ENCODE data around the gene TAF3.

TAF3 gene

GRCh38 chr10:7862121-7862514, 43.8 kb downstream of the TAF3 start:
- DNase-seq (ENCODE audit: insufficient read length, low spot score) (no peak), FAIRE-seq (no peak)
- TF ChIP-seq PAX5 (IDR thresholded peaks at IDR 0.05; ENCODE audit: insufficient read depth, low read length, severe bottlenecking) (no peak), POU2F2 (IDR thresholded peaks at IDR 0.05; ENCODE audit: low read depth, low read length) (no peak), SPI1 (IDR thresholded peaks at IDR 0.05; ENCODE audit: low read depth, low read length) (no peak), POLR2A (IDR thresholded peaks at IDR 0.05; ENCODE audit: low read depth, low read length) (no peak), POLR2AphosphoS5 (IDR thresholded peaks at IDR 0.05; ENCODE audit: low read depth, low read length) (no peak)

GRCh38 chr10:7866176-7866575, 47.9 kb downstream of the TAF3 start:
- DNase-seq (ENCODE audit: insufficient read length, low spot score) (no peak), FAIRE-seq (no peak)
- TF ChIP-seq TAF1 (IDR thresholded peaks at IDR 0.05; ENCODE audit: low read depth, low read length): no peak
- TF ChIP-seq SPI1 (IDR thresholded peaks at IDR 0.05; ENCODE audit: low read depth, low read length): no peak
- TF ChIP-seq POU2F2 (IDR thresholded peaks at IDR 0.05; ENCODE audit: low read depth, low read length): no peak
- no peak for TF ChIP-seq POLR2AphosphoS5 (IDR thresholded peaks at IDR 0.05; ENCODE audit: low read depth, low read length)
- no peak for TF ChIP-seq PAX5 (IDR thresholded peaks at IDR 0.05; ENCODE audit: insufficient read depth, low read length, severe bottlenecking)
- TF ChIP-seq POLR2A (IDR thresholded peaks at IDR 0.05; ENCODE audit: low read depth, low read length): no peak

GRCh38 chr10:7872041-7872442, 53.7 kb downstream of the TAF3 start:
- no peak for FAIRE-seq
- DNase-seq (ENCODE audit: insufficient read length, low spot score): no peak
- no peak for TF ChIP-seq TAF1 (IDR thresholded peaks at IDR 0.05; ENCODE audit: low read depth, low read length)
- no peak for TF ChIP-seq POLR2A (IDR thresholded peaks at IDR 0.05; ENCODE audit: low read depth, low read length)
- TF ChIP-seq POLR2AphosphoS5 (IDR thresholded peaks at IDR 0.05; ENCODE audit: low read depth, low read length): no peak
- TF ChIP-seq POU2F2 (IDR thresholded peaks at IDR 0.05; ENCODE audit: low read depth, low read length): no peak
- TF ChIP-seq PAX5 (IDR thresholded peaks at IDR 0.05; ENCODE audit: insufficient read depth, low read length, severe bottlenecking): no peak
- no peak for TF ChIP-seq SPI1 (IDR thresholded peaks at IDR 0.05; ENCODE audit: low read depth, low read length)

- no peak for TF ChIP-seq SPI1 (IDR thresholded peaks at IDR 0.05; ENCODE audit: low read depth, low read length)
- TF ChIP-seq POU2F2 (IDR thresholded peaks at IDR 0.05; ENCODE audit: low read depth, low read length): no peak
- DNase-seq (ENCODE audit: insufficient read length, low spot score): no peak
- no peak for FAIRE-seq
Observed at GRCh38 chr10:7874864-7875263, 56.6 kb downstream of the TAF3 start.

GRCh38 chr10:7876541-7877127, 58.3 kb downstream of the TAF3 start:
- TF ChIP-seq PAX5 (IDR thresholded peaks at IDR 0.05; ENCODE audit: insufficient read depth, low read length, severe bottlenecking) (no peak), TAF1 (IDR thresholded peaks at IDR 0.05; ENCODE audit: low read depth, low read length) (no peak), POLR2AphosphoS5 (IDR thresholded peaks at IDR 0.05; ENCODE audit: low read depth, low read length) (no peak), SPI1 (IDR thresholded peaks at IDR 0.05; ENCODE audit: low read depth, low read length) (no peak), POU2F2 (IDR thresholded peaks at IDR 0.05; ENCODE audit: low read depth, low read length) (no peak), POLR2A (IDR thresholded peaks at IDR 0.05; ENCODE audit: low read depth, low read length) (no peak)
- FAIRE-seq (no peak), DNase-seq (ENCODE audit: insufficient read length, low spot score) (no peak)

GRCh38 chr10:7881119-7881518, 62.8 kb downstream of the TAF3 start:
- no peak for FAIRE-seq
- no peak for DNase-seq (ENCODE audit: insufficient read length, low spot score)
- TF ChIP-seq POU2F2 (IDR thresholded peaks at IDR 0.05; ENCODE audit: low read depth, low read length) (no peak), POLR2A (IDR thresholded peaks at IDR 0.05; ENCODE audit: low read depth, low read length) (no peak), PAX5 (IDR thresholded peaks at IDR 0.05; ENCODE audit: insufficient read depth, low read length, severe bottlenecking) (no peak), POLR2AphosphoS5 (IDR thresholded peaks at IDR 0.05; ENCODE audit: low read depth, low read length) (no peak), TAF1 (IDR thresholded peaks at IDR 0.05; ENCODE audit: low read depth, low read length) (no peak), SPI1 (IDR thresholded peaks at IDR 0.05; ENCODE audit: low read depth, low read length) (no peak)

GRCh38 chr10:7886056-7886455, 67.8 kb downstream of the TAF3 start:
- no peak for DNase-seq (ENCODE audit: insufficient read length, low spot score)
- FAIRE-seq: no peak
- no peak for TF ChIP-seq TAF1 (IDR thresholded peaks at IDR 0.05; ENCODE audit: low read depth, low read length)
- TF ChIP-seq POLR2AphosphoS5 (IDR thresholded peaks at IDR 0.05; ENCODE audit: low read depth, low read length): no peak
- TF ChIP-seq PAX5 (IDR thresholded peaks at IDR 0.05; ENCODE audit: insufficient read depth, low read length, severe bottlenecking): no peak
- no peak for TF ChIP-seq POU2F2 (IDR thresholded peaks at IDR 0.05; ENCODE audit: low read depth, low read length)
- no peak for TF ChIP-seq POLR2A (IDR thresholded peaks at IDR 0.05; ENCODE audit: low read depth, low read length)

- TF ChIP-seq TAF1 (IDR thresholded peaks at IDR 0.05; ENCODE audit: low read depth, low read length): no peak
- no peak for TF ChIP-seq SPI1 (IDR thresholded peaks at IDR 0.05; ENCODE audit: low read depth, low read length)
- TF ChIP-seq POLR2A (IDR thresholded peaks at IDR 0.05; ENCODE audit: low read depth, low read length): no peak
- no peak for TF ChIP-seq PAX5 (IDR thresholded peaks at IDR 0.05; ENCODE audit: insufficient read depth, low read length, severe bottlenecking)
- no peak for TF ChIP-seq POLR2AphosphoS5 (IDR thresholded peaks at IDR 0.05; ENCODE audit: low read depth, low read length)
- FAIRE-seq (no peak), DNase-seq (ENCODE audit: insufficient read length, low spot score) (no peak)
Observed at GRCh38 chr10:7887174-7887816, 69.0 kb downstream of the TAF3 start.

- no peak for FAIRE-seq
Observed at GRCh38 chr10:7889947-7890542, 71.7 kb downstream of the TAF3 start.

More at GRCh38 chr10:7889947-7890542, 71.7 kb downstream of the TAF3 start:
- DNase-seq (ENCODE audit: insufficient read length, low spot score): no peak
- no peak for TF ChIP-seq PAX5 (IDR thresholded peaks at IDR 0.05; ENCODE audit: insufficient read depth, low read length, severe bottlenecking)
- TF ChIP-seq TAF1 (IDR thresholded peaks at IDR 0.05; ENCODE audit: low read depth, low read length): no peak
- TF ChIP-seq POLR2AphosphoS5 (IDR thresholded peaks at IDR 0.05; ENCODE audit: low read depth, low read length): no peak
- no peak for TF ChIP-seq POLR2A (IDR thresholded peaks at IDR 0.05; ENCODE audit: low read depth, low read length)
- no peak for TF ChIP-seq SPI1 (IDR thresholded peaks at IDR 0.05; ENCODE audit: low read depth, low read length)
- TF ChIP-seq POU2F2 (IDR thresholded peaks at IDR 0.05; ENCODE audit: low read depth, low read length): no peak
